Activated T-helper 1 cell treated with anti-CD3 and anti-CD28 coated beads, Interleukin-12 subunit alpha, Interleukin-12 subunit beta, Interleukin-2, Interleukin-4 antibody, amounts not matched to agents 30 ng/mL and 10 ng/mL and 1 ng/mL, durations not matched to agents 14 hours and 24 hours and 36 hours (primary cell): Measurements from ENCODE around the gene RNF212B. TPM values are rescaled to one million over a fixed set of nuclear protein-coding genes. Genes with fewer than 3 reads are reported as not detected.
"Not testable (repeated sequence)": the region's sequence is repeated elsewhere in the genome, so short reads cannot be mapped to it uniquely, and the experiment has no call there.

Experiments used
- DNase-seq: peaks from one replicate; pipeline ENCODE4 v3.0.0; 2021; ENCODE audit warnings: low spot score
- H3K27ac Mint-ChIP-seq: one replicate; pipeline ENCODE4 v1.8.0; 2021; ENCODE audit warnings: mild to moderate bottlenecking, mixed read lengths
- H3K27me3 Mint-ChIP-seq: one replicate; pipeline ENCODE4 v1.8.0; 2022; ENCODE audit warnings: mild to moderate bottlenecking, moderate library complexity, mixed read lengths; ENCODE audit not compliant: insufficient read depth
- H3K36me3 Mint-ChIP-seq: one replicate; pipeline ENCODE4 v1.8.0; 2021; ENCODE audit warnings: low read depth, mixed read lengths
- H3K4me1 Mint-ChIP-seq: one replicate; pipeline ENCODE4 v1.8.0; 2021; ENCODE audit warnings: low read depth, mixed read lengths
- H3K4me3 Mint-ChIP-seq: one replicate; pipeline ENCODE4 v1.8.0; 2021; ENCODE audit warnings: mild to moderate bottlenecking, moderate library complexity, mixed read lengths
- H3K9me3 Mint-ChIP-seq: one replicate; pipeline ENCODE4 v1.8.0; 2021; ENCODE audit warnings: mixed read lengths
- intact Hi-C: fragments of 100-400 bp; cut with micrococcal nuclease; formaldehyde crosslinking; loops from one replicate; pipeline ENCODE4 v1.15.1; 2024
- total RNA-seq: library from RNA; stranded (reverse); gene quantifications from 2 replicates; pipeline ENCODE4 v1.2.3, GENCODE V29; 2022

Gene RNF212B
- total RNA-seq, 1 donor from 2014 or later: not detected

DNA sequence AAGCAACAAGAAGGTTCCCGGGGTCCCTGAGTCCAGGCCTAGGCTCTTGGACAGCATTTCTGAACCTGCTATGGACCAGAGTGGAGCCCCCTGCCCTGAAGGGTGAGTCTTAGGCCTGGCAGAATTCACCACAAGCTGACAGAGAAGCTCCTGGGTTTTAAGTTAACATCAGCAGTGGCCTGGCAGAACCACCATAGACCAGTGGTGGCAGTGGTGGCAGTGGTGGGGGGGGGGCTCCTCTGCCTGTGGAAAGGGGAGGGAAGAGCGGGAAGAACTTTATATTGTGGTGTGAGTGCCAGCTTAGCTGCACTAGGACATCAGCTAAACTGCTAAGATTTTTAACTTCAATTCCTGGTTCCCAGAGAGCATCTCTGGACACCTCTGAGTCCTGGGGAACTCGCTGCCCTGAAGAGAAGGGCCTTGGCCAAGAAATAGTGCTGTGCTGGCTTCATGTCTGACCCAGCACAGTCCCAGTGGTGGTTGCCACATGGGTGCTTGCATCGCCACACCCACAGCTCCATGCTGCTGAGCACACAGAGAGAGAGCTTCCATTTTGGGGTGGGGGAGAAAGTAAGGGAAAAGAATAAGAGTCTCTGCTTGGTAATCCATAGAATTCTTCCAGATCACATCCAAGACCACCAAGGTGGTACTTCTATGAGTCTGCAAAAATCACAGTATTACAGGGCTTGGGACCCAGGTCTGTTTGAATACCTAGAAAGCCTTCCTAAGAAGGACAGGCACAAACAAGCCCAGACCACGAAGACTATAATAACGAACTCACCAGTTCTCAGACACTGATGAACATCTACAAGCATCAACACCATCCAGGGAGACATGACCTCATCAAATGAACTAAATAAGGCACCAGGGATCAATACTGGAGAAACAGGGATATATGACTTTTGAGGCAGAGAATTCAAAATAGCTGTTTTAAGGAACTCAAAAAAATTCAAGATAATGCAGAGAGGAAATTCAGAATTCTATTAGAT lies 20.4 kb upstream of the RNF212B start:
- Mint-ChIP-seq H3K27me3 (peaks cover 16% of the 10 kb centered on the region), H3K9me3 (peaks cover 3% of the 10 kb centered on the region), H3K27ac (no peak overlapping the region), H3K4me3 (no peak overlapping the region), H3K4me1 (no peaks in the 10 kb centered on the region), H3K36me3 (no peaks in the 10 kb centered on the region)
- DNase-seq: no peak
- intact Hi-C loops: no loop called here

DNA sequence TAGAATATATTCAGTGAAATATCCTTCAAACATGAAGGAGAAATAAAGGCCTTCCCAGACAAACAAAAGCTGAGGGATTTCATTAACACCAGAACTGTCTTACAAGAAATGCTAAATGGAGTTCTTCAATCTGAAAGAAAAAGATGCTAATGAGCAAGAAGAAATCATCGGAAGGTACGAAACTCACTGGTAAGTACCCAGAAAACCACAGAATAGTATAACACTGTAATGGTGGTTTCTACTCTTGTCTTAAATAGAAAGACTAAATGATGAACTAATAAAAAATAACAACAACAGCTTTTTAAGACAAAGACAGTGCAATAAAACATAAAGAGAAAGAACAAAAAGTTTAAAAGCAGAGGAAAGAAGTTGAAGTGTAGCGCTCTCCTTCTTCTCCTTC lies 18.7 kb upstream of the RNF212B start:
- no peaks in the 10 kb centered on the region for H3K36me3 Mint-ChIP-seq

DNA sequence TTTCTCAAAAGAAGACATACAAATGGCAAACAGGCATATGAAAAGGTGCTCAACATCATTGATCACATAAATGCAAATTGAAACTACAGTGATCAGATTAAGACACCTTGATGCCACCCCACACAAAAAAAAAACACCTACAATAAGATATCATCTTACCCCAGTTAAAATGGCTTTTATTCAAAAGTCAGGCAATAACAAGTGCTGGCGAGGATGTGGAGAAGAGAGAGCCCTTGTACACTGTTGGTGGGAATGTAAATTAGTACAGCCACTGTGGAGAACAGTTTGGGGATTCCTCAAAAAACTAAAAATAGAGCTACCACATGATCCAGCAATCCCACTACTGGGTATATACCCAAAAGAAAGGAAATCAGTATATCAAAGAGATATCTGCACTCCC lies 12.8 kb upstream of the RNF212B start:
- H3K36me3 Mint-ChIP-seq, H3K27ac Mint-ChIP-seq, H3K27me3 Mint-ChIP-seq, DNase-seq, H3K4me3 Mint-ChIP-seq, H3K9me3 Mint-ChIP-seq, intact Hi-C loops, H3K4me1 Mint-ChIP-seq: not testable (repeated sequence)

More for the DNA sequence above, 18.7 kb upstream of the RNF212B start:
- no peaks in the 10 kb centered on the region for H3K4me1 Mint-ChIP-seq
- intact Hi-C loops: no loop called here
- no peak for DNase-seq
- no peak overlapping the region for H3K4me3 Mint-ChIP-seq
- H3K9me3 Mint-ChIP-seq: peaks cover 3% of the 10 kb centered on the region
- peaks cover 15% of the 10 kb centered on the region for H3K27me3 Mint-ChIP-seq
- no peak overlapping the region for H3K27ac Mint-ChIP-seq

- no peaks in the 10 kb centered on the region for H3K36me3 Mint-ChIP-seq
- H3K4me1 Mint-ChIP-seq: no peaks in the 10 kb centered on the region
- peaks cover 7% of the 10 kb centered on the region for H3K27me3 Mint-ChIP-seq
- intact Hi-C loops: no loop called here
- DNase-seq: no peak
- H3K4me3 Mint-ChIP-seq: no peak overlapping the region
- no peaks in the 10 kb centered on the region for H3K9me3 Mint-ChIP-seq
- H3K27ac Mint-ChIP-seq: no peak overlapping the region
Measured at GRCh38 chr14:23227566-23227965, 10.2 kb upstream of the RNF212B start.

DNA sequence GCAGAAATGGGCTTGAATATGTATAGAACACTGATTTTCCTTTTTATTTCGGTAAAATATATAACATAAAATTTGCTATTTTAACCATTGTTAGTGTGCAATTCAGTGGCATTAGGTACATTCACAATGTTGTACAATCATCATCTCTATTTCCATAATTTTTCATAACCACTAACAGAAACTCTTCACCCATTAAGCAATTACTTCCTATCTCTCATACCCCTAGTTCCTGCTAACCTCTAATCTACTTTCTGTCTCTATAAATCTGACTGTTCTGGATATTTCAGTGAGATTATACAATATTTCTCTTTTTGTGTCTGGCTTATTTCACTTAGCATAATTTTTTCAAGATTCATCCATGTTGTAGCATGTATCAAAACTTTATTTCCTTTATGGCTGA lies 8.9 kb upstream of the RNF212B start:
- DNase-seq: no peak
- H3K36me3 Mint-ChIP-seq: no peaks in the 10 kb centered on the region
- H3K4me3 Mint-ChIP-seq: no peak overlapping the region
- H3K4me1 Mint-ChIP-seq: no peaks in the 10 kb centered on the region
- peaks cover 7% of the 10 kb centered on the region for H3K27me3 Mint-ChIP-seq
- no peaks in the 10 kb centered on the region for H3K9me3 Mint-ChIP-seq
- intact Hi-C loops: no loop called here
- no peak overlapping the region for H3K27ac Mint-ChIP-seq

GRCh38 chr14:23232241-23232808 lies 5.4 kb upstream of the RNF212B start:
- H3K4me3 Mint-ChIP-seq, H3K27ac Mint-ChIP-seq, DNase-seq, intact Hi-C loops, H3K36me3 Mint-ChIP-seq, H3K4me1 Mint-ChIP-seq, H3K27me3 Mint-ChIP-seq, H3K9me3 Mint-ChIP-seq: not testable (repeated sequence)

DNA sequence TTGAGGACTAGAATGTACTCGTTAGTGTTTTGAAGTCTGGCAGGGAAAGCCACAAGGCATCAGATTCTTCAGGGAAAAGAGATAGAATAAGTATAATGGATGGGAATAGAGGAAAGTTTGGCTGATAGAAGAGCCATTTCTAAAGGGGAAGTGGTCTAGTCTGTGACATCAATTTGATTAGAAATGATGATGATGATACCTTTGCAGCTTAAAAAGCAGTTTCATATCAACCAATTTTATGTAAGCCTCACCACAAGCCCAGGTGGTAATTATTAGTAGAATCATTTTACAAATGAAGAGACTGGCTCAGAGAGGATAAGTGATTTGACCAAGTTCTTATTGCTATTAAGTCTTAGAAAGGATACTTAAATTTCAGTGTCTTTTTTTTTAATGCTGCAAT lies 2.9 kb downstream of the RNF212B start:
- H3K36me3 Mint-ChIP-seq: no peaks in the 10 kb centered on the region
- peaks cover 7% of the 10 kb centered on the region for H3K4me1 Mint-ChIP-seq
- intact Hi-C loops: no loop called here
- H3K4me3 Mint-ChIP-seq: no peak overlapping the region
- DNase-seq: no peak
- no peaks in the 10 kb centered on the region for H3K9me3 Mint-ChIP-seq
- peaks cover 21% of the 10 kb centered on the region for H3K27me3 Mint-ChIP-seq
- H3K27ac Mint-ChIP-seq: no peak overlapping the region

- H3K9me3 Mint-ChIP-seq, H3K27ac Mint-ChIP-seq, H3K4me3 Mint-ChIP-seq, DNase-seq, H3K4me1 Mint-ChIP-seq, H3K36me3 Mint-ChIP-seq, intact Hi-C loops: not testable (repeated sequence)
- peaks cover 22% of the 10 kb centered on the region for H3K27me3 Mint-ChIP-seq
Measured at GRCh38 chr14:23241061-23241715, 3.5 kb downstream of the RNF212B start.

DNA sequence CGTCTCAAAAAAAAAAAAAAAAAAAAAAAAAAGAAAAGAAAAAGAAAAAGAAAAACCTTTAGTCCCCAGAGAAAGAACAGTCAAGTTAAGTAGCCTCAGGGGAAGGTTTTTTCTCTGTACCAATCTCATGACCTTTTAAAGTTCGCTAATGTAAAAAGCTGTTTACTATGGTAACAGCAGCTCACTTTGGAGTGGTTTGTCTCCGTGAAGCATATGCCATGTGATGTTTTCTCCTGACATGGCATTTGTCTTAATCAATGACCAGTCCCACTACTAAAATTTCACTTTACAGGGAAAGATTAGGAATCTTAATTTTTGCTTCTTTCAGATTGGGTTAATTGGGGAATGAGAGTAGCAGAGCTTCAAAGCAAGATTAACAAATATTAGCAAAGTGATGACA lies 4.3 kb downstream of the RNF212B start:
- H3K4me3 Mint-ChIP-seq: no peak overlapping the region
- H3K36me3 Mint-ChIP-seq: no peaks in the 10 kb centered on the region
- H3K27me3 Mint-ChIP-seq: peaks cover 23% of the 10 kb centered on the region
- H3K9me3 Mint-ChIP-seq: no peaks in the 10 kb centered on the region
- intact Hi-C loops: no loop called here
- H3K27ac Mint-ChIP-seq: no peak overlapping the region
- DNase-seq: no peak
- H3K4me1 Mint-ChIP-seq: peaks cover 7% of the 10 kb centered on the region

DNA sequence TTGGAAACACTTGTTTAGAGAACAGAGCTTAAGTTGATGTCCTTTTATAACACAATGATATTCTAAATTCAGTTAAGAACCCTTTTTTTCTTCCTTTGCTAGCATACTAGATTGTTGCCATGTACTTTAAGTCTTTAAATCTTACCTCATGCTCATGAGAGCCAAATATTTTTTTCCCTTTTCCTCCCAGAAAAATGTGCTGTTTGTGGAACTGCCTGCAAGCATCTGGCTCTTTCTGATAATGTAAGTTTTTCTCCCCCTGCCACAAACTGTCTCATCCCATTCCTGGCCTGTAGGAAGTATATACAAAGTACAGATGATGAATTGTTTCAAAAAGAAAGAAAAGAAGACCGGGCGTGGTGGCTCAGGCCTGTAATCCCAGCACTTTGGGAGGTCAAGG lies 5.3 kb downstream of the RNF212B start:
- H3K27ac Mint-ChIP-seq: no peak overlapping the region
- no peaks in the 10 kb centered on the region for H3K9me3 Mint-ChIP-seq
- intact Hi-C loops: no loop called here
- DNase-seq: no peak
- H3K4me3 Mint-ChIP-seq: no peak overlapping the region
- H3K4me1 Mint-ChIP-seq: no peaks in the 10 kb centered on the region
- no peaks in the 10 kb centered on the region for H3K36me3 Mint-ChIP-seq
- H3K27me3 Mint-ChIP-seq: peaks cover 19% of the 10 kb centered on the region

DNA sequence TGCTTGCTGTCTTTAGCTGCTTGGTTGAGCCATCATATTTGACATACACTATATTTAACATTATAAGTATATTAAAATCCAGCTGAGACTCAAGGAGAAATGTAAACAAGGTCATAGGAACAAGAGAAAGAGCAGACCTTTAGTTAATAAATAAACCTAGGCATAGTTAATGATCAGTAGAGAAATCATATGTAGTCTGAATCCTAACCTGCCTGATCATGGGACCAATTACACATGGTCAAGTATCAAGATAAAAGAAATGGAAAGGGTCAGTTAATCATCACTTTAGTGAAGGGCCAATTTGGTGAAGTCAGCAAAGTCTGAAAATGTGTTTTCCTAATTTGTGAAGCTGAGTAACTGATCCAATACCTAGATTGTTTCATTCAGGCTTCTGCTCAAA lies 7.5 kb downstream of the RNF212B start:
- Mint-ChIP-seq H3K36me3 (no peaks in the 10 kb centered on the region), H3K9me3 (no peaks in the 10 kb centered on the region), H3K27me3 (peaks cover 18% of the 10 kb centered on the region)

GRCh38 chr14:23248601-23249000 lies 10.9 kb downstream of the RNF212B start:
- DNase-seq: no peak
- intact Hi-C loops: no loop called here

More for the DNA sequence above, 7.5 kb downstream of the RNF212B start:
- H3K4me1 Mint-ChIP-seq: no peaks in the 10 kb centered on the region
- H3K4me3 Mint-ChIP-seq: no peak overlapping the region
- DNase-seq: no peak
- no peak overlapping the region for H3K27ac Mint-ChIP-seq
- intact Hi-C loops: no loop called here

DNA sequence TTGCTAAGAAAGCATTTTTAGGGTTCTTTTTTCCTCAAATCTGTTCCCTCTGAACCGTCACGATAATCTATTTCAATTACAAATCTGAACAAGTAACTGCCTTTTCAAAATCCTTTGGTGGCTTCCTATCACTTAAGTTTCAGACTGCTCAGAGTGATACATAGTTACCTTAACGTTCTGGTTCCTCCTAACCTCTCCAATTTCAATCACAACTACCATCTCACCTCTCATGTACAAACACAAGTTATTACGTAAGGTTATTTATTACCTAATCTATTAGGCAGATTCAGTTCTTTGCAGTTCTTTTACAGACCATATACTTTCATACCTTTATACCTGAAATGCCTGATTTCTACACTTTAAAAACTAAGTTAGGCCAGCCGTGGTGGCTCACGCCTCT lies 12.1 kb downstream of the RNF212B start:
- H3K9me3 Mint-ChIP-seq: no peaks in the 10 kb centered on the region
- intact Hi-C loops: no loop called here
- no peaks in the 10 kb centered on the region for H3K4me1 Mint-ChIP-seq
- no peak overlapping the region for H3K4me3 Mint-ChIP-seq
- no peaks in the 10 kb centered on the region for H3K36me3 Mint-ChIP-seq
- H3K27ac Mint-ChIP-seq: no peak overlapping the region
- peaks cover 33% of the 10 kb centered on the region for H3K27me3 Mint-ChIP-seq
- no peak for DNase-seq

More at GRCh38 chr14:23248601-23249000, 10.9 kb downstream of the RNF212B start:
- H3K9me3 Mint-ChIP-seq: no peaks in the 10 kb centered on the region
- H3K4me1 Mint-ChIP-seq: no peaks in the 10 kb centered on the region
- H3K27me3 Mint-ChIP-seq: peaks cover 30% of the 10 kb centered on the region
- no peak overlapping the region for H3K4me3 Mint-ChIP-seq
- H3K27ac Mint-ChIP-seq: no peak overlapping the region
- no peaks in the 10 kb centered on the region for H3K36me3 Mint-ChIP-seq
